HepG2 (cell line): ENCODE measurements around the gene SEBOX. TPM values are rescaled to one million over a fixed set of nuclear protein-coding genes. Genes with fewer than 3 reads are reported as not detected.

Experiments
- ARNTL ChIP-seq: sonication (generic); formaldehyde crosslinking; IDR thresholded peaks from 2 replicates; pipeline ENCODE4 v1.4.0; 2020; ENCODE audit warnings: mild to moderate bottlenecking, missing genetic modification reagents
- CENPX ChIP-seq: sonication (generic); formaldehyde crosslinking; IDR thresholded peaks from 2 replicates; pipeline ENCODE4 v1.9.0; 2021; ENCODE audit warnings: mild to moderate bottlenecking, missing genetic modification reagents, moderate library complexity
- HNF1A ChIP-seq, 2 experiments: sonication (generic) in 1 of 2; formaldehyde crosslinking in 1 of 2; IDR thresholded peaks; 2 replicates each; pipeline versions ENCODE4 v1.4.0 to v1.6.1; 2016 to 2020; ENCODE audit warnings: borderline replicate concordance in 1 of 2, low read depth in 1 of 2, mild to moderate bottlenecking in 1 of 2, missing genetic modification reagents in 1 of 2
- HNRNPH1 ChIP-seq: fragments of 200-400 bp; formaldehyde crosslinking; optimal IDR thresholded peaks from 2 replicates; pipeline ENCODE3; 2017; ENCODE audit warnings: mild to moderate bottlenecking, low read depth, low read length
- HOXA9 ChIP-seq: sonication (generic); formaldehyde crosslinking; IDR thresholded peaks from 2 replicates; pipeline ENCODE4 v1.8.1; 2022; ENCODE audit warnings: missing genetic modification reagents, mild to moderate bottlenecking, moderate library complexity, borderline replicate concordance
- KDM3A ChIP-seq: IDR thresholded peaks from 2 replicates; pipeline ENCODE4 v1.6.1; 2018; ENCODE audit warnings: low read depth, missing compliant biosample characterization
- NR2F2 ChIP-seq: IDR thresholded peaks from 2 replicates; pipeline ENCODE4 v1.6.1; 2012; ENCODE audit warnings: low read depth, inconsistent platforms, borderline replicate concordance
- PHF5A ChIP-seq: IDR thresholded peaks from one replicate; pipeline ENCODE4 v1.6.1; 2018; ENCODE audit warnings: low read depth, missing genetic modification reagents; ENCODE audit not compliant: unreplicated experiment
- RFXAP ChIP-seq: sonication (generic); formaldehyde crosslinking; IDR thresholded peaks from 2 replicates; pipeline ENCODE4 v1.4.0; 2020; ENCODE audit warnings: missing genetic modification reagents, borderline replicate concordance
- SUZ12 ChIP-seq: fragments of 150-350 bp; IDR thresholded peaks from 2 replicates; pipeline ENCODE4 v1.6.1; 2014; ENCODE audit warnings: low read depth, low read length
- THAP9 ChIP-seq: sonication (generic); formaldehyde crosslinking; IDR thresholded peaks from 2 replicates; pipeline ENCODE4; 2020; ENCODE audit warnings: missing genetic modification reagents, mild to moderate bottlenecking, borderline replicate concordance
- ZNF547 ChIP-seq: sonication (generic); formaldehyde crosslinking; IDR thresholded peaks from 2 replicates; pipeline ENCODE4 v1.5.1; 2020; ENCODE audit warnings: mild to moderate bottlenecking, missing genetic modification reagents
- ZNF577 ChIP-seq: sonication (generic); formaldehyde crosslinking; IDR thresholded peaks from 2 replicates; pipeline ENCODE4 v1.4.0; 2020; ENCODE audit warnings: mild to moderate bottlenecking, low read depth, missing genetic modification reagents, borderline replicate concordance
- ZNF816 ChIP-seq: sonication (generic); formaldehyde crosslinking; IDR thresholded peaks from 2 replicates; pipeline ENCODE4 v1.8.0; 2022; ENCODE audit warnings: missing genetic modification reagents, mild to moderate bottlenecking, borderline replicate concordance
- ZSCAN22 ChIP-seq: sonication (generic); formaldehyde crosslinking; IDR thresholded peaks from 2 replicates; pipeline ENCODE4 v1.4.0; 2020; ENCODE audit warnings: mild to moderate bottlenecking, missing genetic modification reagents
- polyA plus RNA-seq, 8 experiments: library from polyadenylated mRNA; depleted of rRNA in 3 of 8; stranded (reverse) in 7 of 8; unstranded in 1 of 8; fragments of >200 nt; fragmentation: Illumina TruSeq in 4 of 8; extraction: Trizol in 4 of 8; gene quantifications; 2 replicates each; pipeline versions ENCODE4 v1.2.1 to v1.2.3, GENCODE V29; 2011 to 2016; ENCODE audit warnings: low read depth in 4 of 8, missing spikeins in 1 of 8, mixed read lengths in 1 of 8; ENCODE audit not compliant: insufficient read depth in 1 of 8
- total RNA-seq, 5 experiments: library from RNA; depleted of rRNA; stranded (reverse); fragments of >200 nt; fragmentation: Illumina TruSeq; extraction: Trizol; gene quantifications; 2 replicates each; pipeline ENCODE4 v1.2.3, GENCODE V29; 2016; ENCODE audit warnings: low read depth in 1 of 5
- TF ChIP-seq, protein P1 (sequence below): sonication (generic); formaldehyde crosslinking; IDR thresholded peaks from 2 replicates; pipeline ENCODE4 v1.4.0; 2020; ENCODE audit warnings: missing genetic modification reagents

SEBOX gene
- total and polyA plus RNA-seq, 2 of the 13 experiments (the other 11 are each of a cell fraction or from before 2014, with no cell fraction given): not detected

DNA sequence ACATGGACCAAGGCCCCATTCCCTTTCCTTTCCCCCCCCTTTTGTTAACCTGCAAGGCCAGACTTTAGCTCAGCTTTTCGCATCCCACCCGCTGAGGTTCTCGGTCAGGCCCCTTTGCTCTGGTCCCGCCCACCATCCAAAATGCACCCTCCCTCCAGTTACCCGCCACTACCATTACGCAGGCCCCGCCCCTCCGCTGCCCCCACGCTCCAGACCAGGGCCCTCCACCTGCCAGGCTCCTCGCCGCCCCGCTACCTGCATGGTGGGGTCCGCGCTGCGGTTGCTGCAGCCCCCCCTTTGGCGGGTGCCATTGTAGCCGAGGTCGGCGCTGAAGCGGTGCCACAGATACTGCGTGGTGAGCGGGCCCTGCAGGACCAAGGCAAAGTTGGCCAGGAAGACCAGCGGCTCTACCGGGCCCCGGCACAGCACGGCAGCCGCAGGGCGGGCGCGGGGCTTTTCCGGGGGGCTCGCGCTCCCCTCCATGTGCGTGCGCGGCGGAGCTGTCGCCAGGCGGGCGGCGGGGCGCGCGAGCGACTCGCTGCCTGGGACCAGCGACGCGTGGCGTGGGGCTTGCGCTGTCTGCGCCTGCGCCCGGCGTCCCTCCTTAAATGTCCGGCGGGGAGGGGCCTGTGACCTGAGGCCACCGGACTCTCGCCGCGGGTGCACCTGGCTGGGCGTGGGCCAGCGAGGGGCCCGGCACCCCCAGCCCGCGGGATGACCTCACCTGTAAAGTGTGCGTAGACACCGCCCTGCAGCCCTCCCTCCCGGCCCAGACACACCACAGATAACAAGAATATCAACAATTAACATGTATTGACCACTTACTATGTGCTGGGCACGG lies 40.9 kb upstream of the SEBOX start, which contains the start of gene SLC46A1 (continued):
- no peak for TF ChIP-seq ZNF577
- TF ChIP-seq ZNF547 (CRISPR knock-in tag): peak; percentile 83
- no peak for TF ChIP-seq SUZ12
- TF ChIP-seq, protein P1, sequence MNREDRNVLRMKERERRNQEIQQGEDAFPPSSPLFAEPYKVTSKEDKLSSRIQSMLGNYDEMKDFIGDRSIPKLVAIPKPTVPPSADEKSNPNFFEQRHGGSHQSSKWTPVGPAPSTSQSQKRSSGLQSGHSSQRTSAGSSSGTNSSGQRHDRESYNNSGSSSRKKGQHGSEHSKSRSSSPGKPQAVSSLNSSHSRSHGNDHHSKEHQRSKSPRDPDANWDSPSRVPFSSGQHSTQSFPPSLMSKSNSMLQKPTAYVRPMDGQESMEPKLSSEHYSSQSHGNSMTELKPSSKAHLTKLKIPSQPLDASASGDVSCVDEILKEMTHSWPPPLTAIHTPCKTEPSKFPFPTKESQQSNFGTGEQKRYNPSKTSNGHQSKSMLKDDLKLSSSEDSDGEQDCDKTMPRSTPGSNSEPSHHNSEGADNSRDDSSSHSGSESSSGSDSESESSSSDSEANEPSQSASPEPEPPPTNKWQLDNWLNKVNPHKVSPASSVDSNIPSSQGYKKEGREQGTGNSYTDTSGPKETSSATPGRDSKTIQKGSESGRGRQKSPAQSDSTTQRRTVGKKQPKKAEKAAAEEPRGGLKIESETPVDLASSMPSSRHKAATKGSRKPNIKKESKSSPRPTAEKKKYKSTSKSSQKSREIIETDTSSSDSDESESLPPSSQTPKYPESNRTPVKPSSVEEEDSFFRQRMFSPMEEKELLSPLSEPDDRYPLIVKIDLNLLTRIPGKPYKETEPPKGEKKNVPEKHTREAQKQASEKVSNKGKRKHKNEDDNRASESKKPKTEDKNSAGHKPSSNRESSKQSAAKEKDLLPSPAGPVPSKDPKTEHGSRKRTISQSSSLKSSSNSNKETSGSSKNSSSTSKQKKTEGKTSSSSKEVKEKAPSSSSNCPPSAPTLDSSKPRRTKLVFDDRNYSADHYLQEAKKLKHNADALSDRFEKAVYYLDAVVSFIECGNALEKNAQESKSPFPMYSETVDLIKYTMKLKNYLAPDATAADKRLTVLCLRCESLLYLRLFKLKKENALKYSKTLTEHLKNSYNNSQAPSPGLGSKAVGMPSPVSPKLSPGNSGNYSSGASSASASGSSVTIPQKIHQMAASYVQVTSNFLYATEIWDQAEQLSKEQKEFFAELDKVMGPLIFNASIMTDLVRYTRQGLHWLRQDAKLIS (CRISPR knock-in tag): no peak
- TF ChIP-seq ZSCAN22: no peak
- 0 out of 2 replicates have a peak, but pooled peaks have one; percentile 29 for TF ChIP-seq HOXA9 (CRISPR knock-in tag)
- TF ChIP-seq KDM3A: no peak
- 0 out of 2 replicates have a peak, but pooled peaks have one; percentile 17 for TF ChIP-seq ARNTL (CRISPR knock-in tag)
- TF ChIP-seq HNF1A (IDR thresholded peaks at IDR 0.05; ENCODE audit: low read depth): no peak
- peak; percentile 6; the same call in 1 of the 2 replicates for TF ChIP-seq HNF1A (CRISPR knock-in tag; IDR thresholded peaks at IDR 0.05; ENCODE audit: borderline replicate concordance)
- no peak for TF ChIP-seq THAP9 (CRISPR knock-in tag)
- TF ChIP-seq NR2F2: no peak
- TF ChIP-seq HNRNPH1: no peak
- TF ChIP-seq ZNF816 (CRISPR knock-in tag): no peak
- no peak for TF ChIP-seq CENPX (CRISPR knock-in tag)
- TF ChIP-seq RFXAP (CRISPR knock-in tag): no peak
- TF ChIP-seq PHF5A (CRISPR knock-in tag): no peak
